ENCODE data around the gene MFAP3L. TPM values are rescaled to one million over a fixed set of nuclear protein-coding genes. Genes with fewer than 3 reads are reported as not detected.

MFAP3L gene
- total and polyA plus RNA-seq, 12 donors: 0.94 to 5.9 (median 3.5) TPM

GRCh38 chr4:169988252-169988651 is 37.9 kb downstream of the MFAP3L start:
- no peaks in the 10 kb centered on the region for H3K9me3 ChIP-seq
- H3K4me3 ChIP-seq: no peak overlapping the region
- H3K36me3 ChIP-seq: peaks cover 0 to 6% (median 0%) of the 10 kb centered on the region in 9 donors
- no peak for TF ChIP-seq CTCF (IDR thresholded peaks at IDR 0.05)
- ATAC-seq: no peak
- intact Hi-C loops (cut with DNase I): no loop called here
- no peaks in the 10 kb centered on the region for H3K4me1 ChIP-seq
- no peak for DNase-seq
- no peak overlapping the region for H3K27ac ChIP-seq
- H3K27me3 ChIP-seq: no peaks in the 10 kb centered on the region
- 76 to 79% methylated on average over 6 of the region's 6 CpGs for WGBS, 2 donors

- no peak overlapping the region for H3K4me3 ChIP-seq
- no peak for ATAC-seq
- peaks cover 0 to 6% (median 0%) of the 10 kb centered on the region in 9 donors for H3K36me3 ChIP-seq
- no peaks in the 10 kb centered on the region for H3K4me1 ChIP-seq
- WGBS, 2 donors: 65 to 71% methylated on average over 6 of the region's 6 CpGs
- intact Hi-C loops (cut with DNase I): no loop called here
- peaks cover 0 to 4% (median 0%) of the 10 kb centered on the region in 7 donors for H3K27me3 ChIP-seq
- no peak for DNase-seq
- TF ChIP-seq CTCF (IDR thresholded peaks at IDR 0.05): no peak
- H3K9me3 ChIP-seq: no peaks in the 10 kb centered on the region
- no peak overlapping the region for H3K27ac ChIP-seq
Measured at GRCh38 chr4:169987327-169988228, 38.6 kb downstream of the MFAP3L start.

GRCh38 chr4:169986369-169986768 is 39.8 kb downstream of the MFAP3L start:
- H3K36me3 ChIP-seq: peaks cover 0 to 1% (median 0%) of the 10 kb centered on the region in 9 donors
- TF ChIP-seq CTCF (IDR thresholded peaks at IDR 0.05): no peak
- DNase-seq: no peak
- H3K27ac ChIP-seq: no peak overlapping the region
- WGBS, 2 donors: 88 to 90% methylated on average over 2 of the region's 2 CpGs
- intact Hi-C loops (cut with DNase I): no loop called here
- H3K9me3 ChIP-seq: no peaks in the 10 kb centered on the region
- no peaks in the 10 kb centered on the region for H3K4me1 ChIP-seq
- peaks cover 0 to 16% (median 0%) of the 10 kb centered on the region in 7 donors for H3K27me3 ChIP-seq
- no peak for ATAC-seq
- no peak overlapping the region for H3K4me3 ChIP-seq

GRCh38 chr4:169985881-169986280 is 40.3 kb downstream of the MFAP3L start:
- Histone ChIP-seq H3K4me3 (no peak overlapping the region), H3K27me3 (peaks cover 0 to 20% (median 0%) of the 10 kb centered on the region in 7 donors), H3K27ac (no peak overlapping the region), H3K4me1 (no peaks in the 10 kb centered on the region), H3K36me3 (no peaks in the 10 kb centered on the region), H3K9me3 (no peaks in the 10 kb centered on the region)
- TF ChIP-seq CTCF (IDR thresholded peaks at IDR 0.05): no peak
- ATAC-seq: no peak
- DNase-seq: no peak
- intact Hi-C loops (cut with DNase I): no loop called here
- 74 to 79% methylated on average over 2 of the region's 2 CpGs for WGBS, 2 donors

All from heart right ventricle (tissue), 16 donors.